ENCODE data around the gene BCORL1. TPM values are rescaled to one million over a fixed set of nuclear protein-coding genes. Genes with fewer than 3 reads are reported as not detected.
A peak's percentile ranks its signal among the peaks of the same experiment; 100 is the strongest.

BCORL1 gene
- total RNA-seq, 4 donors from 2014 or later: 7.4 to 16.5 (median 11.5) TPM

- DNase-seq: no peak
- H3K27me3 ChIP-seq: no peaks in the 10 kb centered on the region
- H3K27ac ChIP-seq: no peak overlapping the region
- no peaks in the 10 kb centered on the region for H3K4me1 ChIP-seq
- no peaks in the 10 kb centered on the region for H3K9me3 ChIP-seq
- H3K4me3 ChIP-seq: no peak overlapping the region
- no peak for TF ChIP-seq POLR2A (IDR thresholded peaks at IDR 0.05)
- TF ChIP-seq CTCF (IDR thresholded peaks at IDR 0.05): no peak
- H3K36me3 ChIP-seq: no peaks in the 10 kb centered on the region
Observed at GRCh38 chrX:129953881-129954280, 28.6 kb upstream of the BCORL1 start.

- TF ChIP-seq POLR2A (IDR thresholded peaks at IDR 0.05): no peak
- TF ChIP-seq CTCF (IDR thresholded peaks at IDR 0.05): no peak
- DNase-seq: no peak
- Histone ChIP-seq H3K9me3 (peaks cover 0 to 3% (median 0%) of the 10 kb centered on the region in 4 donors), H3K27ac (no peak overlapping the region), H3K27me3 (no peaks in the 10 kb centered on the region), H3K4me3 (no peak overlapping the region), H3K36me3 (no peaks in the 10 kb centered on the region), H3K4me1 (no peaks in the 10 kb centered on the region)
Observed at GRCh38 chrX:129954804-129955203, 27.6 kb upstream of the BCORL1 start.

GRCh38 chrX:129955682-129956081 is 26.8 kb upstream of the BCORL1 start:
- Histone ChIP-seq H3K9me3 (peaks cover 0 to 3% (median 0%) of the 10 kb centered on the region in 4 donors), H3K36me3 (no peaks in the 10 kb centered on the region), H3K27me3 (no peaks in the 10 kb centered on the region), H3K4me1 (no peaks in the 10 kb centered on the region), H3K27ac (no peak overlapping the region), H3K4me3 (no peak overlapping the region)
- DNase-seq: no peak
- TF ChIP-seq CTCF (IDR thresholded peaks at IDR 0.05) (no peak), POLR2A (IDR thresholded peaks at IDR 0.05) (no peak)

- Histone ChIP-seq H3K36me3 (no peaks in the 10 kb centered on the region), H3K9me3 (peaks cover 0 to 3% (median 0%) of the 10 kb centered on the region in 4 donors), H3K4me1 (no peaks in the 10 kb centered on the region), H3K27ac (no peak overlapping the region), H3K27me3 (no peaks in the 10 kb centered on the region), H3K4me3 (no peak overlapping the region)
- TF ChIP-seq CTCF (IDR thresholded peaks at IDR 0.05): no peak
- no peak for DNase-seq
Observed at GRCh38 chrX:129956145-129956544, 26.3 kb upstream of the BCORL1 start.

GRCh38 chrX:129956765-129957164 is 25.7 kb upstream of the BCORL1 start:
- Histone ChIP-seq H3K36me3 (no peaks in the 10 kb centered on the region), H3K27me3 (no peaks in the 10 kb centered on the region), H3K4me3 (peak overlapping the region; percentile 32 to 55 (median 46)), H3K27ac (peak overlapping the region; percentile 63 to 74 (median 72)), H3K4me1 (peaks cover 0 to 3% (median 0%) of the 10 kb centered on the region in 4 donors), H3K9me3 (peaks cover 0 to 3% (median 0%) of the 10 kb centered on the region in 4 donors)
- no peak for DNase-seq
- no peak for TF ChIP-seq POLR2A (IDR thresholded peaks at IDR 0.05)

- peak; percentile 69 to 88 (median 74) for DNase-seq
- Histone ChIP-seq H3K4me1 (peaks cover 0 to 3% (median 0%) of the 10 kb centered on the region in 4 donors), H3K27me3 (no peaks in the 10 kb centered on the region), H3K36me3 (no peaks in the 10 kb centered on the region), H3K4me3 (peak overlapping the region; percentile 32 to 55 (median 46)), H3K9me3 (peaks cover 0 to 3% (median 0%) of the 10 kb centered on the region in 4 donors), H3K27ac (peak overlapping the region; percentile 63 to 74 (median 72))
- TF ChIP-seq POLR2A (IDR thresholded peaks at IDR 0.05): no peak
- TF ChIP-seq CTCF (IDR thresholded peaks at IDR 0.05): no peak
Observed at GRCh38 chrX:129957241-129958082, 25.0 kb upstream of the BCORL1 start.

Measured in Peyer's patch (tissue), 4 donors.